Chondrocyte (in vitro differentiated cells): ENCODE data around the gene TRIM72. TPM values are rescaled to one million over a fixed set of nuclear protein-coding genes. Genes with fewer than 3 reads are reported as not detected.

ENCODE experiments used
- DNase-seq: peaks from one replicate; pipeline ENCODE4 v3.0.0; 2021; ENCODE audit warnings: mixed read lengths, low spot score
- H3K27ac Mint-ChIP-seq: one replicate; pipeline ENCODE4 v1.8.0; 2021; ENCODE audit warnings: mild to moderate bottlenecking, moderate library complexity, mixed read lengths; ENCODE audit not compliant: unreplicated experiment
- H3K27me3 Mint-ChIP-seq: 2 replicates; pipeline ENCODE4 v1.8.0; 2021; ENCODE audit warnings: low read depth, mixed read lengths
- H3K36me3 Mint-ChIP-seq: 2 replicates; pipeline ENCODE4 v1.8.0; 2021; ENCODE audit warnings: low read depth, mixed read lengths
- H3K4me1 Mint-ChIP-seq: 2 replicates; pipeline ENCODE4 v1.8.0; 2021; ENCODE audit warnings: low read depth, mild to moderate bottlenecking, mixed read lengths
- H3K4me3 Mint-ChIP-seq: one replicate; pipeline ENCODE4 v1.8.0; 2021; ENCODE audit warnings: mild to moderate bottlenecking, moderate library complexity, mixed read lengths; ENCODE audit not compliant: unreplicated experiment
- H3K9me3 Mint-ChIP-seq: 2 replicates; pipeline ENCODE4 v1.8.0; 2021; ENCODE audit warnings: low read depth, mixed read lengths
- total RNA-seq: library from RNA; stranded (reverse); gene quantifications from 3 replicates; pipeline ENCODE4 v1.2.1, GENCODE V29; 2021
- TF ChIP-seq, protein P1 (sequence below): fragments of 200-600 bp; sonication (generic); IDR thresholded peaks from 2 replicates; pipeline ENCODE4 v1.5.0; 2021; ENCODE audit warnings: antibody characterized with exemption, mild to moderate bottlenecking, moderate library complexity

The TRIM72 gene
- total RNA-seq, 1 donor from 2014 or later, result not detected

GRCh38 chr16:31213342-31213741 is 577 bp upstream of the TRIM72 start:
- Mint-ChIP-seq H3K9me3 (no peaks in the 10 kb centered on the region), H3K4me3 (no peak overlapping the region), H3K27ac (no peak overlapping the region), H3K36me3 (no peaks in the 10 kb centered on the region), H3K4me1 (peaks cover 20% of the 10 kb centered on the region), H3K27me3 (peaks cover 47% of the 10 kb centered on the region)
- DNase-seq, result no peak
- TF ChIP-seq, protein P1, sequence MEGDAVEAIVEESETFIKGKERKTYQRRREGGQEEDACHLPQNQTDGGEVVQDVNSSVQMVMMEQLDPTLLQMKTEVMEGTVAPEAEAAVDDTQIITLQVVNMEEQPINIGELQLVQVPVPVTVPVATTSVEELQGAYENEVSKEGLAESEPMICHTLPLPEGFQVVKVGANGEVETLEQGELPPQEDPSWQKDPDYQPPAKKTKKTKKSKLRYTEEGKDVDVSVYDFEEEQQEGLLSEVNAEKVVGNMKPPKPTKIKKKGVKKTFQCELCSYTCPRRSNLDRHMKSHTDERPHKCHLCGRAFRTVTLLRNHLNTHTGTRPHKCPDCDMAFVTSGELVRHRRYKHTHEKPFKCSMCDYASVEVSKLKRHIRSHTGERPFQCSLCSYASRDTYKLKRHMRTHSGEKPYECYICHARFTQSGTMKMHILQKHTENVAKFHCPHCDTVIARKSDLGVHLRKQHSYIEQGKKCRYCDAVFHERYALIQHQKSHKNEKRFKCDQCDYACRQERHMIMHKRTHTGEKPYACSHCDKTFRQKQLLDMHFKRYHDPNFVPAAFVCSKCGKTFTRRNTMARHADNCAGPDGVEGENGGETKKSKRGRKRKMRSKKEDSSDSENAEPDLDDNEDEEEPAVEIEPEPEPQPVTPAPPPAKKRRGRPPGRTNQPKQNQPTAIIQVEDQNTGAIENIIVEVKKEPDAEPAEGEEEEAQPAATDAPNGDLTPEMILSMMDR, result no peak

DNA sequence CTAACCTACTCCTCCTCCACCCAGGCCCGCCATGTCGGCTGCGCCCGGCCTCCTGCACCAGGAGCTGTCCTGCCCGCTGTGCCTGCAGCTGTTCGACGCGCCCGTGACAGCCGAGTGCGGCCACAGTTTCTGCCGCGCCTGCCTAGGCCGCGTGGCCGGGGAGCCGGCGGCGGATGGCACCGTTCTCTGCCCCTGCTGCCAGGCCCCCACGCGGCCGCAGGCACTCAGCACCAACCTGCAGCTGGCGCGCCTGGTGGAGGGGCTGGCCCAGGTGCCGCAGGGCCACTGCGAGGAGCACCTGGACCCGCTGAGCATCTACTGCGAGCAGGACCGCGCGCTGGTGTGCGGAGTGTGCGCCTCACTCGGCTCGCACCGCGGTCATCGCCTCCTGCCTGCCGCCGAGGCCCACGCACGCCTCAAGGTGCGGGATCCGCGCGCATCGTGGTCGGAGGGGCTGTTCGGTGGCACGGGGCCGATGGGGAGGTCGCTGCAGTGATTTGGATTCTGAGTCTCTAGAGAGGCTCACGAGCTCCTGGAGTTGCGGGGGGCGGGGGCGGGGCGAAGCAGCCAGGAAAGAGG is 878 bp downstream of the TRIM72 start:
- DNase-seq, result no peak
- peak overlapping the region; percentile 66 for H3K4me3 Mint-ChIP-seq
- no peak overlapping the region for H3K27ac Mint-ChIP-seq
- H3K4me1 Mint-ChIP-seq, result peaks cover 20% of the 10 kb centered on the region
- H3K36me3 Mint-ChIP-seq, result no peaks in the 10 kb centered on the region
- H3K27me3 Mint-ChIP-seq, result peaks cover 53% of the 10 kb centered on the region
- TF ChIP-seq, protein P1, result no peak
- no peaks in the 10 kb centered on the region for H3K9me3 Mint-ChIP-seq

DNA sequence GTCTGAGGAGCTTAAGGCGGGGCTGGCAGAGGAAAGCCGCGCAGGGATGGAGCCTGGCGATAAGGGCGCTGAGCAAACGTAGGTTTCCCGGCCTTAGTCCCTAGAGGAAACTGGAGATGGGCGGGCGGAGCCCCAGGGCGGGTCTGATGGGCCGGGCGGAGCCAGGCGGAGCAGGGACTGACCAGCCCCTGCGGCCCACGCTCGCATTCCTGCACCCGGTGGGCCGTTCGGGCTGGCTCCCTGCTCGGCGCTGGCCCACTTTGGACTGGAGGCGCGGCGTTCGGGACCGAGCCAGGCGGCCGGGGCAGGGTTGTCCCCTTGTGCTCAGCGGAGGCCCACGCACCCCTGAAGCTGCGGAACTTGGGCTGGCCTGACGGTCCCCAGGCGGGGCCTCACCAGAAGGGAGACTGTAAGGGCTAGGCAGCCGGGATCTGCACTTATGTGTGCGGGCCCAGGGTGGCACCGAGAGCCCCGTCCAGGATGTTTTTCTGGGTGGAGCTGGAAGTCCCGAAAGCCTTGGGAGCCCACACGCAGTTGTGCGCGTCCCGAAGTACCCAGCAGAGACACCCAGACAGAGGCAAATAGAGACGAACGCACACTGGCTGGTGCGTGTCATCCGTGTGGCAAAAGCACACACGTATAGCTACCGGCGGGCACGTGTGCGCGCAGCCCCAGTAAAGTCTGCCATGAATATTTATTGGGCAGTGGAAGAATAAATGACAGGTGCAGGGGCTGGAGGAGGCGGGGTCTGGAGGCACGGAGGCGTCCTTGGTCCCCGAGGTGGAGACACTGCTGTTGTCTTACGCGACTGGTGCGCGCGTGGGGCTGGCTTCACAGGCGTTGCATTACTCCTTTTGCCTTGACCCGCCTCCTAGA is 1.6 kb downstream of the TRIM72 start:
- no peak for DNase-seq
- H3K27ac Mint-ChIP-seq, result no peak overlapping the region
- no peaks in the 10 kb centered on the region for H3K36me3 Mint-ChIP-seq
- peaks cover 46% of the 10 kb centered on the region for H3K27me3 Mint-ChIP-seq
- TF ChIP-seq, protein P1, result no peak
- no peaks in the 10 kb centered on the region for H3K9me3 Mint-ChIP-seq
- H3K4me1 Mint-ChIP-seq, result peaks cover 20% of the 10 kb centered on the region
- H3K4me3 Mint-ChIP-seq, result peak overlapping the region; percentile 66

DNA sequence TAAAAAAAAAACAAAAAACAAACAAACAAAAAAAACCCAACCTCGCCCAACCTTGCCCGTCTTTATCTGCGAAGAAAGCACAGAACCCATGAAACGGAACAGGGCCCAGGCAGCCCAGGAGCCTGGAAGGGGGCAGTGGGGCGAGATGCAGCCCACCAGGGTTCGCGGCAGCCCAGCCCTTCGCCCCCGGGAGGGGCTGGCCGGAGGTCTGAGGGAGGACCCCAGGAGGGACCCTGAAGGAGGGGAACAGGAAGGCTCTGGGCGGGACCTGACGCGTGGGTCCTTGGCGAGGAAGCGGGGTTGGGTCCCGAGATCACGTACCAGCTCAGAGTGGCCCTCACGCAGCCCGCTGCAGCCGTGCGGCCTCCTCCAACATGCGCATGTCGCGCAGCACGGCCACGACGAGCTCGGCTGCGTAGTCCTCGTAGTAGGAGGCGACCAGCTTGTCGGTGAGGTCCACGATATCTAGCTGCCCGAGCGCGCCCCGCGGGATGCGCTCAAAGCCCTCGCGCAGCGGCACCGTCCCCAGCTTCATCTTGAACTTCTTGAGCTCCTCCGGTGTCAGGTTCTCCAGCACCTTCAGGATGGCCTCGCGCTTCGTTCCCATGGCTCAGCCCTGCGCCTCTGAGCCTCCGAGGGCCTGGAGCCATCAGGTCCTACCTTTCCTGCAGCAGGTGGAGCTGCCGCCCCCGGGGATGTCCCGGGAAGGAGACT is 2.7 kb downstream of the TRIM72 start, which contains the start of gene PYDC1:
Gene PYDC1, minus strand, starts transcription at position 714 of the 714 bp plus-strand sequence. Its CDS starts 107 bp downstream, at position 607.
- Mint-ChIP-seq H3K27ac (no peak within 1 kb of the TSS), H3K4me1 (peaks cover 20% of the 10 kb centered on the region), H3K27me3 (peaks cover 57% of the 10 kb centered on the region), H3K9me3 (no peaks in the 10 kb centered on the region), H3K4me3 (peak within 1 kb of the TSS; percentile 31), H3K36me3 (no peaks in the 10 kb centered on the region)
- TF ChIP-seq, protein P1, result no peak
- no peak for DNase-seq

DNA sequence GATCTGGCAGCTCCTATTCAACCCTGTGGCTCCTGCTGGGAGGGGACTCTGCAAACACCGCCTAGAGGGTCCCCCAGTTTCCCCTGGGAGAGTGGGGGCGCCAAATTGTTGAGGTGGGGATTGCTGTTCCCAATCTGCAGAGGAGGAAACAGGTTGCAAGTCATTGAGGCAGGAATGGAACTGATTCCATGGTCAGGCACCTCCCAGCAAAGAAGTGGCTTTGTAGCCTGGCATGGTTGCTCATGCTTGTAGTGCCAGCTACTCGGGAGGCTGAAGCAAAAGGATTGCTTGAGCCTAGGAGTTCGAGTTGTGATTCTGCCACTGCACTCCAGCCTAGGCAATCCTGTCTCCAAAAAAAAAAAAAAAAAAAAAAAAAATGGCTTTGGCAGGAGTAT is 3.2 kb downstream of the TRIM72 start:
- no peaks in the 10 kb centered on the region for H3K36me3 Mint-ChIP-seq
- TF ChIP-seq, protein P1, result no peak
- peaks cover 20% of the 10 kb centered on the region for H3K4me1 Mint-ChIP-seq
- peak overlapping the region; percentile 31 for H3K4me3 Mint-ChIP-seq
- H3K9me3 Mint-ChIP-seq, result no peaks in the 10 kb centered on the region
- no peak overlapping the region for H3K27ac Mint-ChIP-seq
- peaks cover 56% of the 10 kb centered on the region for H3K27me3 Mint-ChIP-seq
- DNase-seq, result no peak
